Neural progenitor cell (in vitro differentiated cells): ENCODE measurements around the gene SLC3A2. TPM values are rescaled to one million over a fixed set of nuclear protein-coding genes. Genes with fewer than 3 reads are reported as not detected.

Experiments
- DNase-seq: peaks from one replicate; pipeline ENCODE4 v3.0.0-alpha.2; 2016; ENCODE audit warnings: low spot score
- H2AFZ ChIP-seq: fragments of 200-600 bp; sonication (generic); replicated peaks from 2 replicates; pipeline ENCODE4 v1.6.1; 2016; ENCODE audit warnings: antibody characterized with exemption
- H3F3A ChIP-seq: fragments of 200-600 bp; sonication (generic); 2 replicates; pipeline ENCODE4 v1.6.1; 2016; ENCODE audit warnings: antibody characterized with exemption, low read depth
- H3K27ac ChIP-seq: fragments of 200-600 bp; sonication (generic); 2 replicates; pipeline ENCODE4 v1.5.1; 2016; ENCODE audit warnings: mild to moderate bottlenecking
- H3K27me3 ChIP-seq: fragments of 200-600 bp; sonication (generic); 2 replicates; pipeline ENCODE4 v1.6.1; 2016; ENCODE audit warnings: mild to moderate bottlenecking, moderate library complexity
- H3K36me3 ChIP-seq: fragments of 200-600 bp; sonication (generic); 2 replicates; pipeline ENCODE4 v1.5.1; 2016
- H3K4me1 ChIP-seq: fragments of 200-600 bp; sonication (generic); 2 replicates; pipeline ENCODE4 v1.6.1; 2016; ENCODE audit warnings: mixed run types
- H3K4me2 ChIP-seq: fragments of 200-600 bp; sonication (generic); 2 replicates; pipeline ENCODE4 v1.6.1; 2016
- H3K4me3 ChIP-seq: fragments of 200-600 bp; sonication (generic); 2 replicates; pipeline ENCODE4 v1.5.1; 2016
- H3K79me2 ChIP-seq: fragments of 200-600 bp; sonication (generic); 2 replicates; pipeline ENCODE4 v1.6.1; 2016; ENCODE audit warnings: low read depth
- H3K9ac ChIP-seq: fragments of 200-600 bp; sonication (generic); 2 replicates; pipeline ENCODE4 v1.6.1; 2016
- H3K9me3 ChIP-seq: fragments of 200-600 bp; sonication (generic); 2 replicates; pipeline ENCODE4 v1.5.1; 2016; ENCODE audit warnings: low read depth
- H4K20me1 ChIP-seq: fragments of 200-600 bp; sonication (generic); 2 replicates; pipeline ENCODE4 v1.6.1; 2016; ENCODE audit warnings: low read depth
- H3K27ac Mint-ChIP-seq: 3 replicates; pipeline ENCODE4 v1.8.0; 2021; ENCODE audit warnings: mixed read lengths
- H3K27me3 Mint-ChIP-seq: 2 replicates; pipeline ENCODE4 v1.8.0; 2022; ENCODE audit warnings: low read depth, mild to moderate bottlenecking, inconsistent platforms, moderate library complexity, mixed read lengths; ENCODE audit not compliant: insufficient read depth
- H3K36me3 Mint-ChIP-seq: 3 replicates; pipeline ENCODE4 v1.8.0; 2021; ENCODE audit warnings: mixed read lengths
- H3K4me1 Mint-ChIP-seq: 3 replicates; pipeline ENCODE4 v1.8.0; 2021; ENCODE audit warnings: mixed read lengths
- H3K4me3 Mint-ChIP-seq: 3 replicates; pipeline ENCODE4 v1.8.0; 2021; ENCODE audit warnings: mild to moderate bottlenecking, moderate library complexity, mixed read lengths
- H3K9me3 Mint-ChIP-seq: 3 replicates; pipeline ENCODE4 v1.8.0; 2020; ENCODE audit warnings: mixed read lengths
- EZH2 ChIP-seq: fragments of 200-600 bp; sonication (generic); IDR thresholded peaks from 2 replicates; pipeline ENCODE4 v1.6.1; 2017; ENCODE audit warnings: antibody characterized with exemption, mild to moderate bottlenecking, moderate library complexity
- EZH2phosphoT487 ChIP-seq: fragments of 200-600 bp; sonication (generic); IDR thresholded peaks from 2 replicates; pipeline ENCODE4 v1.6.1; 2017; ENCODE audit warnings: antibody characterized with exemption
- total RNA-seq: library from RNA; depleted of rRNA; stranded (reverse); fragments of >200 nt; gene quantifications from 2 replicates; pipeline ENCODE4 v1.2.3, GENCODE V29; 2015; ENCODE audit warnings: low replicate concordance
- TF ChIP-seq, protein P1 (sequence below): fragments of 200-600 bp; sonication (generic); IDR thresholded peaks from 2 replicates; pipeline ENCODE4 v1.5.1; 2017; ENCODE audit warnings: antibody characterized with exemption, mild to moderate bottlenecking

Gene SLC3A2
- total RNA-seq, 1 donor from 2014 or later, result 99.8 TPM

- Histone ChIP-seq H3K4me1 (peaks cover 29% of the 10 kb centered on the region), H3K27me3 (no peaks in the 10 kb centered on the region), H3K27ac (no peak overlapping the region), H2AFZ (no peak overlapping the region), H3K9ac (no peak overlapping the region), H3K4me2 (peak overlapping the region; percentile 95), H3K79me2 (peaks cover 89% of the 10 kb centered on the region), H3K9me3 (no peaks in the 10 kb centered on the region), H3K4me3 (peak overlapping the region; percentile 63), H4K20me1 (peaks cover 56% of the 10 kb centered on the region), H3F3A (peaks cover 78% of the 10 kb centered on the region), H3K36me3 (peaks cover 6% of the 10 kb centered on the region)
- Mint-ChIP-seq H3K27ac (peak overlapping the region; percentile 93), H3K9me3 (no peaks in the 10 kb centered on the region), H3K27me3 (peaks cover 7% of the 10 kb centered on the region), H3K36me3 (peaks cover 34% of the 10 kb centered on the region), H3K4me3 (peak overlapping the region; percentile 100), H3K4me1 (peaks cover 50% of the 10 kb centered on the region)
- TF ChIP-seq EZH2phosphoT487 (no peak), EZH2 (no peak)
- TF ChIP-seq, protein P1, sequence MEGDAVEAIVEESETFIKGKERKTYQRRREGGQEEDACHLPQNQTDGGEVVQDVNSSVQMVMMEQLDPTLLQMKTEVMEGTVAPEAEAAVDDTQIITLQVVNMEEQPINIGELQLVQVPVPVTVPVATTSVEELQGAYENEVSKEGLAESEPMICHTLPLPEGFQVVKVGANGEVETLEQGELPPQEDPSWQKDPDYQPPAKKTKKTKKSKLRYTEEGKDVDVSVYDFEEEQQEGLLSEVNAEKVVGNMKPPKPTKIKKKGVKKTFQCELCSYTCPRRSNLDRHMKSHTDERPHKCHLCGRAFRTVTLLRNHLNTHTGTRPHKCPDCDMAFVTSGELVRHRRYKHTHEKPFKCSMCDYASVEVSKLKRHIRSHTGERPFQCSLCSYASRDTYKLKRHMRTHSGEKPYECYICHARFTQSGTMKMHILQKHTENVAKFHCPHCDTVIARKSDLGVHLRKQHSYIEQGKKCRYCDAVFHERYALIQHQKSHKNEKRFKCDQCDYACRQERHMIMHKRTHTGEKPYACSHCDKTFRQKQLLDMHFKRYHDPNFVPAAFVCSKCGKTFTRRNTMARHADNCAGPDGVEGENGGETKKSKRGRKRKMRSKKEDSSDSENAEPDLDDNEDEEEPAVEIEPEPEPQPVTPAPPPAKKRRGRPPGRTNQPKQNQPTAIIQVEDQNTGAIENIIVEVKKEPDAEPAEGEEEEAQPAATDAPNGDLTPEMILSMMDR, result no peak
- DNase-seq, result no peak
Measured at GRCh38 chr11:62882788-62883501, 2.2 kb downstream of the SLC3A2 start.

GRCh38 chr11:62883673-62884072, 3.0 kb downstream of the SLC3A2 start:
- Mint-ChIP-seq H3K36me3 (peaks cover 36% of the 10 kb centered on the region), H3K27me3 (peaks cover 6% of the 10 kb centered on the region), H3K4me1 (peaks cover 52% of the 10 kb centered on the region), H3K27ac (peak overlapping the region; percentile 83), H3K9me3 (no peaks in the 10 kb centered on the region), H3K4me3 (peak overlapping the region; percentile 100)
- peak overlapping the region; percentile 95 for H3K4me2 ChIP-seq
- peaks cover 29% of the 10 kb centered on the region for H3K4me1 ChIP-seq
- H3K4me3 ChIP-seq, result no peak overlapping the region
- H3K27ac ChIP-seq, result no peak overlapping the region
- no peaks in the 10 kb centered on the region for H3K27me3 ChIP-seq
- no peak for TF ChIP-seq EZH2phosphoT487
- TF ChIP-seq, protein P1, result no peak
- TF ChIP-seq EZH2, result no peak
- H3K79me2 ChIP-seq, result peaks cover 82% of the 10 kb centered on the region
- peaks cover 6% of the 10 kb centered on the region for H3K36me3 ChIP-seq
- peaks cover 59% of the 10 kb centered on the region for H4K20me1 ChIP-seq
- H2AFZ ChIP-seq, result no peak overlapping the region
- no peak overlapping the region for H3K9ac ChIP-seq
- peaks cover 78% of the 10 kb centered on the region for H3F3A ChIP-seq
- no peak for DNase-seq
- H3K9me3 ChIP-seq, result no peaks in the 10 kb centered on the region

GRCh38 chr11:62885137-62885750, 4.5 kb downstream of the SLC3A2 start:
- Histone ChIP-seq H3K4me1 (peaks cover 17% of the 10 kb centered on the region), H3K4me3 (no peak overlapping the region), H3K9ac (no peak overlapping the region), H3K79me2 (peaks cover 68% of the 10 kb centered on the region), H3F3A (peaks cover 78% of the 10 kb centered on the region), H3K36me3 (peaks cover 6% of the 10 kb centered on the region), H3K9me3 (no peaks in the 10 kb centered on the region), H3K27me3 (no peaks in the 10 kb centered on the region), H3K4me2 (no peak overlapping the region), H3K27ac (no peak overlapping the region), H2AFZ (no peak overlapping the region), H4K20me1 (peaks cover 50% of the 10 kb centered on the region)
- peaks cover 49% of the 10 kb centered on the region for H3K36me3 Mint-ChIP-seq
- no peaks in the 10 kb centered on the region for H3K9me3 Mint-ChIP-seq
- peaks cover 43% of the 10 kb centered on the region for H3K4me1 Mint-ChIP-seq
- H3K27me3 Mint-ChIP-seq, result peaks cover 5% of the 10 kb centered on the region
- H3K27ac Mint-ChIP-seq, result peak overlapping the region; percentile 72
- DNase-seq, result no peak
- H3K4me3 Mint-ChIP-seq, result peak overlapping the region; percentile 67
- TF ChIP-seq EZH2phosphoT487, result no peak
- TF ChIP-seq, protein P1, result no peak
- TF ChIP-seq EZH2, result no peak
